ENCODE data around the gene NTNG1.

The NTNG1 gene

DNA sequence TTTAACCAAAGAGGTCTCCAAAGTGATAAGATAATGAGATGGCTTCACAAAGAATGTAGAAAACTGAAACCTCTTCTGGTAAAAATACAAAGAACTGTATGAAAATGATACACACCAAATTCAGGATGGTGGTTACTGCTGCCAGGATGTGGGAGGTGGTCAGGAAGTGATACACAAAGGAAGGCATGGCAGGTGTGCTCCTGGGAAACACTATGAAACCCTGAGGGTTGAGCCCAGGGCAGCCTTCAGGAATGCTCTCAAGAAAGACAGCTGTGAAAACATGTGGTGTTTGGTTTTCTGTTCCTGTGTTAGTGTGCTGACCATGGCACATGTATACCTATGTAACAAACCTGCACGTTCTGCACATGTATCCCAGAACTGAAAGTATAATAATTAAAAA lies 109.3 kb downstream of the NTNG1 start:
- no peaks in the 10 kb centered on the region for H3K9me3 ChIP-seq (ENCODE audit: control insufficient read depth, low read length)
- no peak overlapping the region for H3K9ac ChIP-seq (ENCODE audit: low read length)
- no peaks in the 10 kb centered on the region for H3K4me1 ChIP-seq (ENCODE audit: control insufficient read depth, insufficient read depth, low read length)
- H3K36me3 ChIP-seq (ENCODE audit: control insufficient read depth, insufficient read depth, low read length): no peaks in the 10 kb centered on the region
- H3K27me3 ChIP-seq (ENCODE audit: control insufficient read depth, insufficient read depth, low read length): no peaks in the 10 kb centered on the region
- no peak overlapping the region for H3K4me3 ChIP-seq (ENCODE audit: low read length)

DNA sequence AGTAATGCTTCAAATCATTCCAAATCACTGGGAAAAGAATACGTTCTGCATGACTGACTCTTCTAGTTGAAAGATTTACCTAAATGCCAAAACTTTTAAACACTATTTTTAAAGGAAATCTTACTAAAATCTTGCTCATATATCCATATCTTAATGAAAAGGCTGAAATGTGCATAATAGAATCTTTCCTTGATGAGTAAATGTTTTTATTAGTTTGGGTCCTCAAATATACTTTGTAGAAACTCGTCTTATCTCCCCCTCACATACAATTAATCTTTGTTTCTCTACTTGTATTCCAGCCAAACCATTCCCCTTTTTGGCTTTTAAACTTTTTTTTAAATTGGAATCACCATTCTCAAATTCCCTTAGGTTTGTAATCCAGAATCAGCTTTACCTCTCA lies 110.2 kb downstream of the NTNG1 start:
- H3K27me3 ChIP-seq (ENCODE audit: control insufficient read depth, insufficient read depth, low read length): no peaks in the 10 kb centered on the region
- H3K4me1 ChIP-seq (ENCODE audit: control insufficient read depth, insufficient read depth, low read length): no peaks in the 10 kb centered on the region
- no peak overlapping the region for H3K4me3 ChIP-seq (ENCODE audit: low read length)

DNA sequence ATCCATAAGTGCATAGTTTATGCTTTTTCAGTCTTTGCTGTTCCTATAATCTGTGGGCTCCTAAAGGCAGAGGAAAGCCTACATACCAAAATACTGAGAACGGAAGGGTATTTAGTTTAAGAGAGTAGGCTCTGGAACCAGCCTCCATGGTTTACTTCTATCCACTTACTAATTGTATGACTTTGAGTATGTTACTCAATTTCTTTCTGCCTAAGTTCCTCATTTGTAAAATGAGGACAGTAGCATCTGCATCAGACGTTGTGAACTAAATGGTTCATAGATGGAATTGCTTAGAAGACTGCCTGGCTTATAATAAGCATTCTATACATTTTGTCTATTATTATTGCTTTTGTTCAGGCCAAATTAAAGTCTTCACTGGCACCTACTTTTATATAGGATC lies 111.0 kb downstream of the NTNG1 start:
- Histone ChIP-seq H3K27me3 (ENCODE audit: control insufficient read depth, insufficient read depth, low read length) (no peaks in the 10 kb centered on the region), H3K9ac (ENCODE audit: low read length) (no peak overlapping the region), H3K9me3 (ENCODE audit: control insufficient read depth, low read length) (no peaks in the 10 kb centered on the region), H3K4me3 (ENCODE audit: low read length) (no peak overlapping the region), H3K4me1 (ENCODE audit: control insufficient read depth, insufficient read depth, low read length) (no peaks in the 10 kb centered on the region), H3K36me3 (ENCODE audit: control insufficient read depth, insufficient read depth, low read length) (no peaks in the 10 kb centered on the region)

More for the DNA sequence above, 110.2 kb downstream of the NTNG1 start:
- no peaks in the 10 kb centered on the region for H3K9me3 ChIP-seq (ENCODE audit: control insufficient read depth, low read length)
- no peaks in the 10 kb centered on the region for H3K36me3 ChIP-seq (ENCODE audit: control insufficient read depth, insufficient read depth, low read length)
- H3K9ac ChIP-seq (ENCODE audit: low read length): no peak overlapping the region

DNA sequence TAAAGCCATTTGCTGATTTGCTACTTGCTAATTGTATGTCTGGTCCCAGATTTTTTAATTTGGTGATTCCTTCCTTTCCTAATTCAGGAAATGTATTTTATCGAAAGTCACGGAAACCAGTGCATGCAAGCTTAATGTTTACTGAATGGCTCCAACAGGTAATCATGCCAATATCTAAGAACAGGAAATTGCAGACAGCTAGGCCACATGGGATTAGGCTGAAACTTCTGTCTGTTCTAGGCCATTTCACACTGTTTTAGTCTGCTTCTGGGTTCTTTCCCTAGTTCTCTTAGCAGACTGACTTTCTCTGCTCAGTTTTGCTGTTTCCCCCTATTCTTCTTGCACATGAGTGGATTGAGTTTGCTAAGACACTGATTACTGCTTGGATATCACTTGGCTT lies 111.4 kb downstream of the NTNG1 start:
- H3K4me3 ChIP-seq (ENCODE audit: low read length): no peak overlapping the region
- H3K9ac ChIP-seq (ENCODE audit: low read length): no peak overlapping the region
- no peaks in the 10 kb centered on the region for H3K9me3 ChIP-seq (ENCODE audit: control insufficient read depth, low read length)
- H3K27me3 ChIP-seq (ENCODE audit: control insufficient read depth, insufficient read depth, low read length): no peaks in the 10 kb centered on the region
- no peaks in the 10 kb centered on the region for H3K4me1 ChIP-seq (ENCODE audit: control insufficient read depth, insufficient read depth, low read length)
- no peaks in the 10 kb centered on the region for H3K36me3 ChIP-seq (ENCODE audit: control insufficient read depth, insufficient read depth, low read length)

DNA sequence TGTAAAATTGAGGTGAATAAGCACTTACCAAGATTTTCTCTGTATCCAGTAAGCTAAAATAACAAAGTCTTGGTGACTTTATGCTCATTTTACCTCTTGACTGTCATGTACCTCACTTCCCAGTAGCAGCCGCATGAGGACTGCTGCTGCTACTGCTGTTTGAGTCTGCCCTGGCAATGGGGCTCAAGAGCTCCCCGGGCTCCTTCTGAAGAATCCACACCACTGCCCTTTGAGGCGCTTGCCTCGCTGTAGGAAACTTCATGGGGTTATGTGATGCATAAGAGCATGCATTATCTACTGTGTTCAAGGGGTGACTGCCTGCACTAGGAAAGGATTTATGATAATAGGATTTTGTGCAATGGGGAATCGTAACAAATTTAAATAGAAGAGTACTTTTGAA lies 113.5 kb downstream of the NTNG1 start:
- Histone ChIP-seq H3K4me3 (ENCODE audit: low read length) (no peak overlapping the region), H3K9me3 (ENCODE audit: control insufficient read depth, low read length) (no peaks in the 10 kb centered on the region), H3K9ac (ENCODE audit: low read length) (no peak overlapping the region), H3K36me3 (ENCODE audit: control insufficient read depth, insufficient read depth, low read length) (no peaks in the 10 kb centered on the region), H3K27me3 (ENCODE audit: control insufficient read depth, insufficient read depth, low read length) (no peaks in the 10 kb centered on the region), H3K4me1 (ENCODE audit: control insufficient read depth, insufficient read depth, low read length) (no peaks in the 10 kb centered on the region)

DNA sequence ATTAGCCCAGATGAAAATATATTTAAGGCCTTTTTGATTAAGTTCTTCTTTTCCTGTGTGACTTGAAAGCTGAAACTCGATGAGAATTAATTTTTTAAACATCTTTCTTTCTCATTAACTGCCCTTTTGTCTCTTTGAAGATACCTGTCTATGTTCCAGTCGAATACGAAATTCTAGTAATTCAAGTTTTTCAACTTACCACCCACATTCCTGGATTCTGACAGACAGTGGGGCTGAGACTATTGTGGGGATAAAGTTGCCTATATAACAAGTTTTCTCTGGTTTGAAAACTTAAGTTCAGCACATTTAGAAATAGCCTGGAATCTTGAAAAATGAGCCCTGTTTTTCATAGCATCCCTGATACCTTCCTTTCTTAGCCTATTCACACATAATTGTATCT lies 114.6 kb downstream of the NTNG1 start:
- no peaks in the 10 kb centered on the region for H3K9me3 ChIP-seq (ENCODE audit: control insufficient read depth, low read length)
- H3K4me1 ChIP-seq (ENCODE audit: control insufficient read depth, insufficient read depth, low read length): no peaks in the 10 kb centered on the region
- H3K4me3 ChIP-seq (ENCODE audit: low read length): no peak overlapping the region
- H3K9ac ChIP-seq (ENCODE audit: low read length): no peak overlapping the region
- no peaks in the 10 kb centered on the region for H3K36me3 ChIP-seq (ENCODE audit: control insufficient read depth, insufficient read depth, low read length)
- no peaks in the 10 kb centered on the region for H3K27me3 ChIP-seq (ENCODE audit: control insufficient read depth, insufficient read depth, low read length)

DNA sequence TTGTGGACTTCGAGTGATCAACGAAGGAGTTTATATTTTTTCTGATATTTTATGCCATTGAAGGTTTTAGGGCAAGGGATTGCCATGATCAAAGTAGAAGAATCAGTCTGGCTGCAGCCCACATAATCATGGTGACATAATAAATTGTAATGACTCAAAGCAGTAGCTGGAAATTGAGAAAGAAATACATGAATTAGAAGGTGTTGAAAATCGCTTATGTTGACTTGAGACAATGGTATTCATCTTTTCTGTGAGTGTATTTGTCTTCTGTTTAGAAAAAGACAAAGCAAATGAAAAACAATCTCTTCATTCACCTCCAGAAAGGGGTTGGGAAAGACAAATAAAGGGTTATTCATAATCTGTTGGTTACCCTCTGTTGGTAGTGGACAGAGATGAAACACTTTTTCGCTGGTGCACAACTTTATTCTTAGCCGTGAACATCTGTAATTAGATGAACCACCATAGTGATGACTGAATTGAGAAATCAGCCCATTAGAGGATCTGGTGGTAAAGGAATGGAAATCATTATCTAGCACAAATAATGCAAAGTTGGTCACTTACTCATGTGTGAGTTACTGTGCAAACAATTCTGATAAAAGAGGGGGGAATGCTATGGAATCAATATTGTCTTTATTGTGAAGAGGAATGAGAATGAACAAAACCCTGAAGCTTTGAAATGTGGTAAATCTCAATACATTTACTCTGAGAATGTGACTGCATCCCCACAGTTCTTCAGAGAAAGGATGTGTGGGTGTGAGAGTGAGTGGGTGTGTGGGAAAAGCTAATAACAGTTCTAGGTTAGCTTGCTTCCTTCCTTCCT lies 121.8 kb downstream of the NTNG1 start:
- no peak overlapping the region for H3K4me3 ChIP-seq (ENCODE audit: low read length)
- H3K27me3 ChIP-seq (ENCODE audit: control insufficient read depth, insufficient read depth, low read length): no peaks in the 10 kb centered on the region
- no peak overlapping the region for H3K9ac ChIP-seq (ENCODE audit: low read length)
- H3K4me1 ChIP-seq (ENCODE audit: control insufficient read depth, insufficient read depth, low read length): no peaks in the 10 kb centered on the region
- H3K9me3 ChIP-seq (ENCODE audit: control insufficient read depth, low read length): no peaks in the 10 kb centered on the region
- no peaks in the 10 kb centered on the region for H3K36me3 ChIP-seq (ENCODE audit: control insufficient read depth, insufficient read depth, low read length)

DNA sequence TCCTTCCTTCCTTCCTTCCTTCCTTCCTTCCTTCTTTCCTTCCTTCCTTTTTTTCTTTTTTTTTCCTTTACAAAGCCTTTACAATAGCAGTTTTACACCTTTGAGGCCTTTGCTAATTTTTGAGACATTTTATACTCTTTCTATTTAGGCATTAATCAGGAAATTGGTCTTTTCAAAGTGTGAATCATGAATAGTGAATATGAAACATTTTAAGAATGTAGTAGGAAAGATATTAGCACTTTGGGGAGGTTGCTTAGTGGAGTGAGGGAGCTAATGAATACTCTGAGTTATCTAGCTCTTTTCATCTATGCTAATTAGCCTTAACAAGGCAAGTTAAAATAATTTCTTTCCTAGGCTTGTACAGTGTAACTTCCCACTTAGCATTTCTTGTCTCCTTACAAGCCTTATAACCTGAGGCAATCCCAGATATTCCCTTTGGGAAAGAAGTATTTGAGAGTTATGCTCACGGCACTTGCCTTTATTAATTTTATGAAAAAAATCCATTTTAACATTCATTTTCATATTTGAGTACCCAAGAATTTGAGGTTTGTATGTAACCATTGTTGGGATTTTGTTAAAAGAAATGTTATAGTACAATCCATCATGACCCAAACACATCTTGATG lies 122.6 kb downstream of the NTNG1 start:
- Histone ChIP-seq H3K4me3 (ENCODE audit: low read length) (no peak overlapping the region), H3K36me3 (ENCODE audit: control insufficient read depth, insufficient read depth, low read length) (no peaks in the 10 kb centered on the region), H3K9me3 (ENCODE audit: control insufficient read depth, low read length) (no peaks in the 10 kb centered on the region), H3K9ac (ENCODE audit: low read length) (no peak overlapping the region), H3K4me1 (ENCODE audit: control insufficient read depth, insufficient read depth, low read length) (no peaks in the 10 kb centered on the region), H3K27me3 (ENCODE audit: control insufficient read depth, insufficient read depth, low read length) (no peaks in the 10 kb centered on the region)

DNA sequence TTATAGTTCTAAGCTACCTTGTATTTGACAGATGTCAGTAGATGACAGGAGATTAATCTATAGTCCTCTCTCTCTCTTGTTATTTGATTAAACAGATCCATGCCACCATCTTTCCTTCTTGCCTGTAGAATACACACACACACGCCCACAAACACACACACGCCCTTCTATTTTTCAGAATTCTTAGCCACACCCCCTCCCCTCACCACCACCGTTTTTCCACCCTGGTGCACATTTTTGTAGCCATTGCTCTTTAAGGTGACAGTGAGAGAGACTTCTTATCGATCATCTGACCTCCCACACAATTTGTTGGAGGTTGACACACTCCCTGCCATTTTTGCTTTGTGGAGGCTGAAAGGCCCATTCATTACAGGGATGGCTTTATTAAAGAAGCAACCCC lies 123.2 kb downstream of the NTNG1 start:
- no peaks in the 10 kb centered on the region for H3K27me3 ChIP-seq (ENCODE audit: control insufficient read depth, insufficient read depth, low read length)
- no peak overlapping the region for H3K9ac ChIP-seq (ENCODE audit: low read length)
- no peaks in the 10 kb centered on the region for H3K4me1 ChIP-seq (ENCODE audit: control insufficient read depth, insufficient read depth, low read length)
- H3K4me3 ChIP-seq (ENCODE audit: low read length): no peak overlapping the region
- no peaks in the 10 kb centered on the region for H3K9me3 ChIP-seq (ENCODE audit: control insufficient read depth, low read length)
- H3K36me3 ChIP-seq (ENCODE audit: control insufficient read depth, insufficient read depth, low read length): no peaks in the 10 kb centered on the region

DNA sequence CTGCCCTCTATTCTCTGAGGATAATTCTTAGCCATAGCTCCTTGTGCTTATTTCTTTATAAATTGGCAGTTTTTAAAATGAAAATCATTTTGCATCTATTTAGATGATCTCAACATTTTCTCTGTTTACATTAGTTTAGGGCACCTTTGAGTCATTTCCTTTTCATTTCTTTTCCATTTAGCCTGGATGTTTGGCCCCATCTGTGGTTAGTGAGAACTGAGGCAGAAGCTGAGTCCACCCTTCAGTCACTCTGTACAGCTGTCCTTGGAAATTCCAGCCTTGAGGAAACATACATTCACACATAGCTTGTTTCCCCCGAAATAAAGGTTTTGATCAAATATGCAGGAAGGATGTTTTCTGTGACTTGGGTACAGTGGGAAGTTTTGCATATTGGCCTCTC lies 123.7 kb downstream of the NTNG1 start:
- no peak overlapping the region for H3K4me3 ChIP-seq (ENCODE audit: low read length)
- H3K27me3 ChIP-seq (ENCODE audit: control insufficient read depth, insufficient read depth, low read length): no peaks in the 10 kb centered on the region
- no peaks in the 10 kb centered on the region for H3K9me3 ChIP-seq (ENCODE audit: control insufficient read depth, low read length)
- H3K36me3 ChIP-seq (ENCODE audit: control insufficient read depth, insufficient read depth, low read length): no peaks in the 10 kb centered on the region
- no peaks in the 10 kb centered on the region for H3K4me1 ChIP-seq (ENCODE audit: control insufficient read depth, insufficient read depth, low read length)
- no peak overlapping the region for H3K9ac ChIP-seq (ENCODE audit: low read length)

DNA sequence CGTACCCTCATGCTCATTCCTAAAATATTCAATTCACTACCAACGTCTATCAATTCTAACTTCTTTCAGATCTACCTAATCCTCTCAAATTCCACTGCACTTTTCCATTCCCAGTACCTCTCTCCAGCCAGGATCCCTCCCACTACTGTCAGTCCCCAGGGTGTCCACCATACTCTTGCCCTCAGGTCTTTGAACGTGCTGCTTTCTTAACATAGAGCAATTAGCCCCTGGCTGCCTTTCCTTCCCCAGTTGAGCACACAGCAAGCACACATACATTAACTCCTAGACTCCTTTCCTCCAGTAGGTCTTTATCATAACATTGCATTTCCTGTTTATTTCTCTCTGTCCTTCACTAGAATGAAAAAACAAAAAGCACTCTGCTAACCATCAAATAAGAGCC lies 126.7 kb downstream of the NTNG1 start:
- Histone ChIP-seq H3K36me3 (ENCODE audit: control insufficient read depth, insufficient read depth, low read length) (no peaks in the 10 kb centered on the region), H3K27me3 (ENCODE audit: control insufficient read depth, insufficient read depth, low read length) (no peaks in the 10 kb centered on the region), H3K9me3 (ENCODE audit: control insufficient read depth, low read length) (no peaks in the 10 kb centered on the region), H3K4me3 (ENCODE audit: low read length) (no peak overlapping the region), H3K9ac (ENCODE audit: low read length) (no peak overlapping the region), H3K4me1 (ENCODE audit: control insufficient read depth, insufficient read depth, low read length) (no peaks in the 10 kb centered on the region)

DNA sequence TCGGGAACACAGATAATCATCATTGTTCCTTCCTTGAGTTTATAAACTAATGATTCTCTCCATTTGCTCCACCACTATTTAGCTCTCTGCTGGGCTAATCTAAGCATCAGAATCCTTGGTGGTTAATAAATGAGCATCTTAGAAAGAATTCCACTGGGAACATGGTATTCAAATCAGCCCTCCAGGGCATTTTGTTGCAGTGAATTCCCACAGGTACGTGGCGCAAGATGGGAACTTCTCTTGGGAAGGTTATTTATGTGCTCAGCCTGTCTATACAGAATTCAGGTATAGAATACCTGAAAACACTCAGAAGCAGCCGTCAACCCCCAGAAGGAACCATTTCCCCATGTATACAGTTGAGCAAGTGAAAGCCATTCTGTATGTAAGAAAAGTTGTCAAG lies 131.5 kb downstream of the NTNG1 start:
- Histone ChIP-seq H3K27me3 (ENCODE audit: control insufficient read depth, insufficient read depth, low read length) (no peaks in the 10 kb centered on the region), H3K4me3 (ENCODE audit: low read length) (no peak overlapping the region), H3K4me1 (ENCODE audit: control insufficient read depth, insufficient read depth, low read length) (no peaks in the 10 kb centered on the region), H3K36me3 (ENCODE audit: control insufficient read depth, insufficient read depth, low read length) (no peaks in the 10 kb centered on the region), H3K9me3 (ENCODE audit: control insufficient read depth, low read length) (no peaks in the 10 kb centered on the region), H3K9ac (ENCODE audit: low read length) (no peak overlapping the region)

Measured in mucosa of stomach (tissue), 1 donor.